ENCODE data around the gene TECPR1.
A peak's percentile ranks its signal among the peaks of the same experiment; 100 is the strongest.

The TECPR1 gene

DNA sequence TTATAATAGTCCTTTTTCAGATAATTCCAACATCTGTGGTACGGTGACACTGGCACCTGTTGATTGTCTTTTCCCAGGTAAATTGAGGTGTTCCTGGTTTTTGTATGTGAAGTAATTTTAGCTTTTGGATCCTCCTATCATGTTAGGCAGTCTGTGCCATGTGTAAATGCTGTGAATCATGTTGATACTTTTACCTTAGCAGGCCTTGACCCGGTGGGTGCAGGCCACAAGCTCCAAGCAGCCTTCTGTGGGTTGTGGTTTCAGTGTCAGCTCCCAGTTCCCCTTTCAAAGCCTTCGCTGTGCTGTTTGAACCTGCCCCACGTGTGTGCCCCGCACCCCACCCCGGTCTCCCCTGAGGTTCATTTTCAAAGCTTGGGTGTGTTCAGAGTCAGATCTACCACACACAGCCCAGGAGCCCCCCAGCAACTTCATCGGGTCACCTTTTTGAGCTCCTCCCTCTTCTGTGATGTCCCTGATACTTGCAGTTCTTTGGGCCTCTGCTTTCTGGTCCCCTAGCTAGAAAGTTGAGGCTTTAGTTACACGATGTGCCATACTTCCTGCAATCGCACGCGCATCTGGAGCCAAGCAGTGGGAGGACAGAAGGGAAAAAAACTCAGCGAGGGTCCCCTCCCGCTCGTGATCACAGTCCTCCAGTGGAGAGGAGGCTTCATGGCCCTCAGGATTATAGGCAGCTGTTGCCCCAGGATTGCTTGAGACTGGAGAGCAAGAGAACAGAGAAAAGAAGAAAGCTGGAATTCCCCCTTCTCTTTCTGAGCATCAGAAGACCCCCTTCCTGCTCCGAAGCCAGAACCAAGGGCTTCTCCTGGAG is 49.5 kb downstream of the TECPR1 start:
- peak overlapping the region; percentile 45 for H3K4me3 ChIP-seq (ENCODE audit: low read depth, low read length)
- peak; percentile 98 for DNase-seq (ENCODE audit: low read depth)

DNA sequence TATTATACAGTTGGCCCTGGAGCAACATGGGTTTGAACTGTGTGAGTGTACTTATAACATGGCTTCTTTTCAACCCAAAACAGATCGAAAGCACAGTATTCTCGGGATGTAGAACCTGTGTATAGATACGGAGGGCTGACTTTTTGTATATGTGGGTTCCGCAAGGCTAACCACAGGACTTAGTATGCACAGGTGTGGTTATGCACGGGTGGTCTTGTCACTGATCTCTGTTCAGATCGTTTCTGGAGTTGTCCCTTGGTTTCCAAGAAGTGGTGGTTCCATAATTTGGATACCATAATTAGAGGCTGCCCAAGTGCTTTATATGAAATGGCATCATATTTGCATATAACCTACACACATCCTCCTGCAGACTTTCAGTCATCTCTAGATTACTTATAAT is 51.7 kb downstream of the TECPR1 start:
- no peak overlapping the region for H3K4me3 ChIP-seq (ENCODE audit: low read depth, low read length)
- peak; percentile 88 for DNase-seq (ENCODE audit: low read depth)
- TF ChIP-seq, protein P1, sequence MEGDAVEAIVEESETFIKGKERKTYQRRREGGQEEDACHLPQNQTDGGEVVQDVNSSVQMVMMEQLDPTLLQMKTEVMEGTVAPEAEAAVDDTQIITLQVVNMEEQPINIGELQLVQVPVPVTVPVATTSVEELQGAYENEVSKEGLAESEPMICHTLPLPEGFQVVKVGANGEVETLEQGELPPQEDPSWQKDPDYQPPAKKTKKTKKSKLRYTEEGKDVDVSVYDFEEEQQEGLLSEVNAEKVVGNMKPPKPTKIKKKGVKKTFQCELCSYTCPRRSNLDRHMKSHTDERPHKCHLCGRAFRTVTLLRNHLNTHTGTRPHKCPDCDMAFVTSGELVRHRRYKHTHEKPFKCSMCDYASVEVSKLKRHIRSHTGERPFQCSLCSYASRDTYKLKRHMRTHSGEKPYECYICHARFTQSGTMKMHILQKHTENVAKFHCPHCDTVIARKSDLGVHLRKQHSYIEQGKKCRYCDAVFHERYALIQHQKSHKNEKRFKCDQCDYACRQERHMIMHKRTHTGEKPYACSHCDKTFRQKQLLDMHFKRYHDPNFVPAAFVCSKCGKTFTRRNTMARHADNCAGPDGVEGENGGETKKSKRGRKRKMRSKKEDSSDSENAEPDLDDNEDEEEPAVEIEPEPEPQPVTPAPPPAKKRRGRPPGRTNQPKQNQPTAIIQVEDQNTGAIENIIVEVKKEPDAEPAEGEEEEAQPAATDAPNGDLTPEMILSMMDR (IDR thresholded peaks at IDR 0.05; ENCODE audit: insufficient read depth, low read depth, low read length, missing control alignments) = no peak

More for the DNA sequence above, 49.5 kb downstream of the TECPR1 start:
- TF ChIP-seq, protein P1 (IDR thresholded peaks at IDR 0.05; ENCODE audit: insufficient read depth, low read depth, low read length, missing control alignments) = no peak

DNA sequence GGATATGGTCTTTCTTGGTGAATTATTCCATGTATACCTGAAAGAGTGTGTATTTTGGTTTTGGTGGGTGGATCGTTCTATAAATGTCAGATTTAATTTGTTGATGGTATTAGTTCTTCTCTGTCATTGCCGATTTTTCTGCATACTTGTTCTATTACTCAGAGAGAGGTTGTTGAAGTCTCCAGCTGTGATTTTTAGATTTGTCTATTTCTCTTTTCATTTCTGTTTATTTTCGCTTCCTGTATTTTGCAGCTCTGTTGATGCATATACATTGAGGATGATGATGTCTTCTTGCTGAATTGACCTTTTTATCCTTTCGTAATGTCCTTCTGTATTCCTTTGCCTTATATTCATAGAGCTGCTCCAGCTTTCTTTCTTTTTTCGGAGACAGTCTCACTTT is 52.9 kb downstream of the TECPR1 start:
- TF ChIP-seq, protein P1 (IDR thresholded peaks at IDR 0.05; ENCODE audit: insufficient read depth, low read depth, low read length, missing control alignments) = no peak
- no peak for DNase-seq (ENCODE audit: low read depth)

DNA sequence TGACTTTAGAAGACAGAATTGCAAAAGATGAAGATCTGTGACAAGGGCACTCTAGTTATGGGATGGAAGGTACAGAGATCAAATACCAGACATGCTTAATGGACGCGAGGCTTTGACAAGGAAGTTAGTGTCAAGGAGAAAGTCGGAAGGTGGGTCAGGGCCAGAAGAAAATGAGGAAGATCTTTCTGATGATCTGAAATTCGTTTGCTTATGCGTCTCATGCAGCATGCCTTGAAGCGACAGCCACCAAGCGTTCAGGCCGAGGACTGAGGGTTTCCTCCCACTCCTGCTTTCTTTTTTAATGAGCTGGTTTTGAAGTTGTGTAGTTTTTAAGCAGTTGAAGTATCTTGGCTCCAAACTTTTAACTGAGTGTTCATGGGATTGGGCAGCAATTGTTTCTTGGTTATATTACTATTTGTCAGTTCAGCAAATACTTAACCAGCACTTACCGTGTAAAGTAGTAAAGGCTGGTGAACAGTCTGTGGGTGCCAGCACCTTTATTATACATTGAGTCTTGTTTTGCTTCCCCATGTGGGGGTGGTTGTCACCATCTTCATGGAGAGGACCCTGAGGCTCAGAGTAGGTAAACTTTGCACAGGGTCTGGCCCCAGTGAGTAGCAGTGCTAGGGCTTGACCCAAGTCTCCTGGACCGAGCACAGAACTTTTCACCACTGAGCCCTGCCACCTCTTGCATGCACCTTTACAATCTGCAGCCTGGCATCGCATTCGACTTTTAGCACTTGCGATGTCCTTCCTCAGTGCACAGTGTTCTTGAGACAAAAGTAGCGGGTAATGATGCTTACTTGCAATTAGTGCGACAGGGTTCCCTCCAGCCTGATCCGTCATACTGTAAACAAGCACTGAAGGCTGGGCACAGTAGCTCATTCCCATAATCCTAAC is 55.1 kb downstream of the TECPR1 start:
- TF ChIP-seq, protein P1 (IDR thresholded peaks at IDR 0.05; ENCODE audit: insufficient read depth, low read depth, low read length, missing control alignments) = no peak
- no peak overlapping the region for H3K4me3 ChIP-seq (ENCODE audit: low read depth, low read length)

More for the DNA sequence above, 52.9 kb downstream of the TECPR1 start:
- H3K4me3 ChIP-seq (ENCODE audit: low read depth, low read length) = no peak overlapping the region

DNA sequence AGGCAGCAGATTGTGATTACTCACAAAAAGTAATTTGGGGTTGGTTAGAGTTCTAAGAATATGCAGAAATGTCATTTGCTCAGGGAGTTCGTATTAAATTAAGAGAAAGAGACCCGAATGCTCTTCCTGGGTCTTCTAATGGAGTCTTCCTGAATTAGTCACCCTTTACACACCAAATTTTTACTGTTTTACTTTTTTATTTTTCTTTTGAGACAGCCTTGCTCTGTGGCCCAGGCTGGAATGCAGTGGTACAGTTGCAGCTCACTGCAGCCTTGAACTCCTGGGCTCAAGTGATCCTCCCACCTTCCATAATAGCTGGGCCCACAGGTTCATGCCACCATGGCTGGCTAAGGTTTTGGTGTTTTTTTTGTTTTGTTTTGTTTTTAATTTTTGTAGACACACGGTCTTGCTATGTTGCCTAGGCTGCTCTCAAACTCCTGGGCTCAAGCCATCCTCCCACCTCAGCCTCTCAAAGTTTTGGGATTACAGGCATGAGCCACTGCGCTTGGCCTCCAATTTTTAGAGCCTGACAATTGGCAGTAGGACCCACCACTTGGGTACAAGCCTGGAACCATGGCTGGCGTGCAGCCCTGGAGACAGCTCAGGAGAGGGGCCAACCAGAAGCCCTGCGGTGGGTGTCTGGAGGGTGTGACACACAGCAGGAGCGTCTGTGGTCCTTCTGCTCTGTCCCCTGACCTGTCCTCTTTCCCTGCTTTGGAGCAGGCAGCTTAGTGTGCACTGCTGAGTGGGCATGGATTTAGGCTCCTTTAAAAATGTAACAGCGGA is 57.2 kb downstream of the TECPR1 start:
- DNase-seq (ENCODE audit: low read depth) = no peak
- TF ChIP-seq, protein P1 (IDR thresholded peaks at IDR 0.05; ENCODE audit: insufficient read depth, low read depth, low read length, missing control alignments) = no peak
- no peak overlapping the region for H3K4me3 ChIP-seq (ENCODE audit: low read depth, low read length)

More for the DNA sequence above, 55.1 kb downstream of the TECPR1 start:
- DNase-seq (ENCODE audit: low read depth) = no peak

DNA sequence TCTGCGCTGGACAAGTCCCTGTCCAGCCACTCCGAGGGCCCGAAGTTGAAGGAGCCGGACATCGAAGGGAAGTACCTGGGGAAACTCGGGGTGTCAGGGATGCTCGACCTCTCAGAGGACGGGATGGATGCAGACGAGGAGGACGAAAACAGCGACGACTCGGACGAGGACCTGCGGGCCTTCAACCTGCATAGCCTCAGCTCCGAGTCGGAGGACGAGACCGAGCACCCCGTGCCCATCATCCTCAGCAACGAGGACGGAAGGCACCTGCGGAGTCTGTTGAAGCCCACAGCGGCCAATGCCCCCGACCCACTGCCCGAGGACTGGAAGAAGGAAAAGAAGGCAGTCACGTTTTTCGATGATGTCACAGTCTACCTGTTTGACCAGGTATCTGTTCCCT is 57.8 kb downstream of the TECPR1 start:
- H3K4me3 ChIP-seq (ENCODE audit: low read depth, low read length) = no peak overlapping the region
- TF ChIP-seq, protein P1 (IDR thresholded peaks at IDR 0.05; ENCODE audit: insufficient read depth, low read depth, low read length, missing control alignments) = no peak
- DNase-seq (ENCODE audit: low read depth) = no peak

Measured in GM12865 (cell line).